ENCODE measurements around the gene MRPS17. TPM values are rescaled to one million over a fixed set of nuclear protein-coding genes. Genes with fewer than 3 reads are reported as not detected.

The MRPS17 gene
- total and polyA plus RNA-seq, 9 of the 15 experiments (the other 6 are each of a cell fraction or from before 2014, with no cell fraction given), result 25.9 to 99.3 (median 43.9) TPM

DNA sequence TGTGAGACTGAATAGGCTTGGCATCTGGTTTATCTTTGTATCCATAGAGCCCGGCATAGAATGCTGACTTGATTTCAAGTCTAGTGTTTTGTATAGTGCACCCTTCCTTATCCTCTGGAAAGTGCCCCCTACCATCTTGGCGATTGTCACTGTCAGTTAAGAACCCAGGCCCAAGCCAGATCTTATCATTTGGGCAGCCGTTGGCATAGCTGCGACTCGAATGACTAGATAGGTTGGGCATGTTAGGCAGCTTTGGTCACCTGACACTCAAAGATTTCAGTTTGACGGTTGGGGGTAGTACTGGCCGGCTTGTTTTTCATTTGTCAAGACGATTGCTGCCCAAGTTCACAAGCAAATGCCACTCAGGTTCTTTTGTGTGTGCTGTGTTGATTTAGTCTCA is 19.3 kb downstream of the MRPS17 start:
- Histone ChIP-seq H3K4me3 (no peak overlapping the region), H3K4me2 (ENCODE audit: insufficient read depth, low read length) (no peak overlapping the region), H2AFZ (ENCODE audit: low read depth, low read length) (no peak overlapping the region), H3K36me3 (ENCODE audit: control insufficient read depth, insufficient read depth, low read length) (peaks cover 13% of the 10 kb centered on the region; the same call in 2 of the 3 replicates), H3K9me1 (ENCODE audit: control insufficient read depth, insufficient read depth, low read length) (no peaks in the 10 kb centered on the region), H3K79me2 (ENCODE audit: control insufficient read depth, insufficient read depth, low read length) (peaks cover 35% of the 10 kb centered on the region), H3K4me1 (replicated peaks in 1 of 2; ENCODE audit: control insufficient read depth in 2 of 2, insufficient read depth in 2 of 2, low read length in 2 of 2) (no peaks in the 10 kb centered on the region; a peak in 1 of 5 replicates), H3K9me3 (replicated peaks; ENCODE audit: control insufficient read depth, insufficient read depth, low read depth, low read length) (no peaks in the 10 kb centered on the region), H3K27me3 (ENCODE audit: control insufficient read depth in 2 of 2, insufficient read depth in 2 of 2, low read length in 2 of 2) (no peaks in the 10 kb centered on the region), H4K20me1 (replicated peaks; ENCODE audit: control insufficient read depth, insufficient read depth, low read length) (no peaks in the 10 kb centered on the region), H3K27ac (ENCODE audit: extremely low read depth, low read depth, low read length) (no peak overlapping the region), H3K9ac (ENCODE audit: insufficient read depth in 1 of 2, low read depth in 2 of 2, low read length in 2 of 2) (no peak overlapping the region)
- DNase-seq (ENCODE audit: extremely low read depth in 1 of 4, low spot score in 3 of 4) (no peak), ATAC-seq (no peak), FAIRE-seq (no peak)
- WGBS (ENCODE audit: insufficient coverage, low coverage, missing lambda C conversion rate), result 83% methylated on average over 8 of the region's 8 CpGs
- CTCF ChIA-PET (ENCODE audit: low intra/inter-chr PET ratio), result no interaction called here
- TF ChIP-seq NONO (IDR thresholded peaks at IDR 0.05; ENCODE audit: low read depth in 2 of 2, low read length in 1 of 2) (no peak), HDAC3 (IDR thresholded peaks at IDR 0.05; ENCODE audit: borderline replicate concordance, partially characterized antibody) (no peak), PURB (CRISPR knock-in tag; IDR thresholded peaks at IDR 0.05; ENCODE audit: low read depth) (no peak), NFRKB (IDR thresholded peaks at IDR 0.05; ENCODE audit: low read depth) (no peak), EP400 (IDR thresholded peaks at IDR 0.05) (no peak)
- POLR2A ChIA-PET, result interaction anchor here (1.0 to 1.1 kb wide), 2 partner anchors 10 kb away, joined by 3 to 7 read pairs; no protein-coding TSS in a partner anchor
- BruUV-seq (replicated peaks), result no TSS peak
- in situ Hi-C loops (cut with MboI), result no loop called here
- intact Hi-C loops (cut with micrococcal nuclease), result no loop called here

DNA sequence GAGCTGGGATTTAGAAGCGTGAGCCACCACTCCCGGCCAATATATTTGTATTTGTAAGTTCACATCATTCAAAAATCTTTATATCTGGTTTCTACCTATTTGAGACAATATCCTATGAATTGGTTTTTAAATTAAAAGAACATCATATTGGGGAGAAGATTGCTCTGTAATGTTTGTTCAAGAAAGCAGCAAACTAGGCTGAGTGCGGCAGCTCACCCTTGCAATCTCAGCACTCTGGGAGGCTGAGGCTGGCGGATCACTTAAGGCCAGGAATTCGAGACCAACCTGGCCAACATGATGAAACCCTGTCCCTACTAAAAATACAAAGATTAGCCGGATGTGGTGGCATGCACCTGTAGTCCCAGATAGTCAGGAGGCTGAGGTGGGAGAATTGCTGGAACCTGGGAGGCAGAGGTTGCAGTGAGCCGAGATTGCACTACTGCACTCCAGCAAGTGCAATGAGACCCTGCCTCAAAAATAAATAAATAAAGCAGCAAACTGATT is 22.1 kb downstream of the MRPS17 start:
- H3K9ac ChIP-seq (ENCODE audit: insufficient read depth in 1 of 2, low read depth in 2 of 2, low read length in 2 of 2), result no peak overlapping the region; a peak in 1 of 4 replicates
- no peaks in the 10 kb centered on the region for H3K27me3 ChIP-seq (ENCODE audit: control insufficient read depth in 2 of 2, insufficient read depth in 2 of 2, low read length in 2 of 2)
- intact Hi-C loops (cut with micrococcal nuclease) (no loop called here), in situ Hi-C loops (cut with MboI) (no loop called here)
- no peak for FAIRE-seq
- H4K20me1 ChIP-seq (replicated peaks; ENCODE audit: control insufficient read depth, insufficient read depth, low read length), result no peaks in the 10 kb centered on the region; the same call in 1 of the 2 replicates
- H2AFZ ChIP-seq (ENCODE audit: low read depth, low read length), result no peak overlapping the region
- TF ChIP-seq FUS (optimal IDR thresholded peaks at IDR 0.05; ENCODE audit: low read depth, low read length), result no peak
- no peak for TF ChIP-seq FOXP1 (CRISPR knock-in tag; IDR thresholded peaks at IDR 0.05)
- no peak for TF ChIP-seq CTCFL (IDR thresholded peaks at IDR 0.05; ENCODE audit: borderline replicate concordance, insufficient read depth, low read depth, low read length, poor library complexity, severe bottlenecking)
- 91% methylated on average over 7 of the region's 7 CpGs for WGBS (ENCODE audit: insufficient coverage, low coverage, missing lambda C conversion rate)
- no peak for DNase-seq (ENCODE audit: extremely low read depth in 1 of 4, low spot score in 3 of 4)
- ATAC-seq, result no peak
- H3K27ac ChIP-seq (ENCODE audit: extremely low read depth, low read depth, low read length), result no peak overlapping the region
- ChIA-PET POLR2A (interaction anchor here (0.6 kb wide), 1 partner anchor 1201 kb away, joined by 3 read pairs; no protein-coding TSS in a partner anchor), CTCF (ENCODE audit: low intra/inter-chr PET ratio) (no interaction called here)
- H3K9me1 ChIP-seq (ENCODE audit: control insufficient read depth, insufficient read depth, low read length), result no peaks in the 10 kb centered on the region
- BruUV-seq (replicated peaks), result no TSS peak
- H3K36me3 ChIP-seq (ENCODE audit: control insufficient read depth, insufficient read depth, low read length), result peaks cover 14% of the 10 kb centered on the region; the same call in 2 of the 3 replicates
- peaks cover 24% of the 10 kb centered on the region for H3K79me2 ChIP-seq (ENCODE audit: control insufficient read depth, insufficient read depth, low read length)
- H3K4me3 ChIP-seq, result no peak overlapping the region
- H3K4me1 ChIP-seq (replicated peaks in 1 of 2; ENCODE audit: control insufficient read depth in 2 of 2, insufficient read depth in 2 of 2, low read length in 2 of 2), result no peaks in the 10 kb centered on the region
- no peaks in the 10 kb centered on the region for H3K9me3 ChIP-seq (replicated peaks; ENCODE audit: control insufficient read depth, insufficient read depth, low read depth, low read length)
- H3K4me2 ChIP-seq (ENCODE audit: insufficient read depth, low read length), result no peak overlapping the region
